Dermis blood vessel endothelial cell (primary cell): ENCODE results near the gene LY86. TPM values are rescaled to one million over a fixed set of nuclear protein-coding genes. Genes with fewer than 3 reads are reported as not detected.

Source experiments
- DNase-seq: peaks from one replicate; pipeline ENCODE4 v3.0.0; 2010
- total RNA-seq: library from RNA; depleted of rRNA; stranded (reverse); fragments of >200 nt; gene quantifications from 2 replicates; pipeline ENCODE4 v1.2.3, GENCODE V29; 2014

The LY86 gene
- total RNA-seq, 1 donor from 2014 or later = not detected

GRCh38 chr6:6570929-6571671 lies 17.4 kb upstream of the LY86 start:
- no peak for DNase-seq

DNA sequence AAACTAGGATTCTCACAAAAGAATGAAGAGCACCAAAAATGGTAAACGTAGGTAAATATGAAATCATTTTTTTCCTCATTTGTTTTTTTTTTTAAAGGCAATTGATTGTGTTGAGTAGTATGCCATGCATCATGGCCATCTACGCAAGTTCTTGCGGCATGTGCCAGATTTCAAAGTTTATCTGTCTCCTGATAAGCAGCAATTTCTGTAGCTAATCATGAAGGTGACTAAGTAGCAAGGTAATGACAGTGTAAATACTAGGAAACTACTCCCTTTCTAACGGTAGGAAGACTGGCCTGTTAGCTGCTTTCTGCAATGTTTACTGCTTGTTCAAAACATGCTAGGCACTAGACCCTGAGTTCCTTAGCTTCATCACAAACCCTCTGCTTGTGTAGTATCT lies 13.4 kb upstream of the LY86 start:
- no peak for DNase-seq

DNA sequence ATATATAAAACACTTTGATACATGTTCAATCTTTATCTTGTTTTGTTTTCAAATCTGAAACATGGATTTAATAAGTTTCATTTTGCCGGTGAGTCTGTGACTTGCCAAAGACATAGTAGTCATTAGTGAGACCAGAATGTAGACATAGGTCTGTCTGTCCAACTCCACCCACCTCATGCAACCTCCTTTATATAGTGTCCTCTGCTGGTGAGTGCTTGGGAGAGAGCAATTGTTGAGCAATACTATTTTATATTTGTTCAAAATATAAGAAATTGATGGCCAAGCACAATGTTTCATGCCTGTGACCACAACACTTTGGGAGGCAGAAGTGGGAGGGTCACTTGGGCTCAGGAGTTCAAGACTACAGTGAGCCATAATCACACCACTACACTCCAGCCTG lies 10.8 kb upstream of the LY86 start:
- no peak for DNase-seq

GRCh38 chr6:6579281-6579680 lies 9.2 kb upstream of the LY86 start:
- DNase-seq = no peak

- DNase-seq = no peak
Observed at GRCh38 chr6:6580225-6580856, 8.2 kb upstream of the LY86 start.

GRCh38 chr6:6581054-6581453 lies 7.5 kb upstream of the LY86 start:
- peak; percentile 23 for DNase-seq

DNA sequence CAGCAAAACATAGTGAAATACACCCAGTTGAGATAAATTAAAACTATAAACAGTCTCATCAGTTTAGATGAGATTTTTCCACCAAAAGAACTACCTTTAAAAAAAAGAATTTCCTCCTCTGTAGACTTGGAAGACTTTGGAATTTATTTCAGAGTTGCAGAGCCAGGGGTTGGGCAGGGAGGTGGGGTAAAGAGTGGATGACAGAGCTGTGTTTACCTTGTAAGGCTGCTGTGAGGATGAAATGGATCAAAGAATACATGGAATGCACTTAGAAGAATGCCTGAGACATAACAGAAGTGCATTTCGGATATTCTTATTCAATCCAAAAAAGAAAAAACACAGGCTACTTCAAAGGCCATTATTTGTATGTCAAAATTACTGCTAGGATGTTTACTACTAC lies 6.4 kb upstream of the LY86 start:
- no peak for DNase-seq

DNA sequence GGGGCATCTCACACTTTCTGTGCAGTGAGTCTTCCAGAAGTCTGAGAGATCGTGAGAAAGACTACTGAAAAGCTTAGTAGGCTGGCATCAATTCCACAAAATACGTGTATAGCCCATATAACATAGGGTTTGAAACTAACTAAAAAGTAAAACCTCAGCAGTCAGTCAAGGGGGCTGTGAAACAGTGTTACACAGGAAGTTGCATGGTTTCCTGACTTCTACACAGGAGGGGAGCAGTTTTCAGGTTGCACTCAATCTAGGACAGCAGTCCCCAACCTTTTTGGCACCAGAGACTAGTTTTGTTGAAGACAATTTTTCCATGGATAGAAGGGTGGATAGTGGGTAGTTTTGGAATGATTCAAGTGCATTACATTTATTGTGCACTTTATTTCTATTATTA lies 4.7 kb upstream of the LY86 start:
- DNase-seq = no peak

GRCh38 chr6:6584310-6585002 lies 4.1 kb upstream of the LY86 start:
- no peak for DNase-seq

GRCh38 chr6:6585003-6585311 lies 3.6 kb upstream of the LY86 start:
- DNase-seq = no peak

- DNase-seq = no peak
Observed at GRCh38 chr6:6586167-6586566, 2.4 kb upstream of the LY86 start.

DNA sequence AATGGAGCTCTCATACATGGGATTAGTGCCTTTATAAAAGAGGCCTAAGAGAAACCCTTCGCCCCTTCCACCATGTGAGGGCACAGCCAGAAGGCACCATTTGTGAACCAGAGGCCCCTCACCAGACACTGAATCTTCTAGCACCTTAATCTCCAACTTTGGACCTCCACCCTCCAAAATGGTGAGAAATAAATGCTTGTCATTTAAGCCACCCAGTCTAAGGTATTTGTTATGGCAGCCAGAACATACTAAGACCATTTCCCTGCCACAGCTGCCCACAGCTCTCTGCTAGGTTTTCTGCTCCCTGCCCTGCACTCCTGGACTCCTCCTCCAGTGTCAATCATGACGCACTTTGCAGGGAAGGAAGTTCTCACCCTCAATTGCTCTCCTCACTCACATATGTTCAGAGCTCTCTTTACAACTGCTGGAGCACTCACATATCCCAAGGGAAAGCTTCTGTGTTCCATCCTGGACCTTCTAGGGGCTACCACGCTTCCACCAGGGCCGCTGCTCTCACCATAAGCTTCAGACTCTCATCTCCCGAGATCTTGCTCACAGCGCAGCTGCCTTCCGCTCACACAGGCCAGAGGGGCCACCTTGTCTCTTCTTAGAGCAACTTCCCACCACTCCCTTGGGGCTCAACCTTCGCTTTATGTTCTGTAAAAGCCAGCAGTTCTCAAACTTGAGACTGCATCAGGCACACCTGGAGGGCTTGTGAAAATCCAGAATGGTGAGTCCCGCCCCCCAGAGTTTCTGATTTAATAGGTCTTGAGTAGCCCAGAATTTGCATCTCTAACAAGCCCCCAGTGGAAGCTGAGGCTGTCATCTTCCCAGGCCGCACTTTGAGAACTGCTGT lies 1.6 kb upstream of the LY86 start:
- DNase-seq = no peak

DNA sequence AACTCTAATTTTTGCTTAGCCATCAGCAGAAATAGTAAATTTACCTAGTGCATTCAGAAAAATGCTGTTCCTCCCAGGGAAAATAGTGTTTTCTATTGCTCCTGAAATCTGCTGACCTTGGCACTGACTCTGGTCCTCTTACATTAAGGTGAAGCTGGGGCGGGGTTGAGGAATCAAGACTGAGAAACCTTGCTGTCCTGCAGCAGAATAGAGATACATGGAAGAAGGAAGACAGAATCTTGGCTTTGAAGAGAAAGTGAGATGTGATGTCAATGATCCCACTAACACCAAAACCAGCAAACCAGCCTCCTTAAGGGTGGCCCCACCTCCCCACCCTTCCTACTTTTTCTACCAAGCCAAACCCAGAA lies 840 bp upstream of the LY86 start:
- DNase-seq = no peak

DNA sequence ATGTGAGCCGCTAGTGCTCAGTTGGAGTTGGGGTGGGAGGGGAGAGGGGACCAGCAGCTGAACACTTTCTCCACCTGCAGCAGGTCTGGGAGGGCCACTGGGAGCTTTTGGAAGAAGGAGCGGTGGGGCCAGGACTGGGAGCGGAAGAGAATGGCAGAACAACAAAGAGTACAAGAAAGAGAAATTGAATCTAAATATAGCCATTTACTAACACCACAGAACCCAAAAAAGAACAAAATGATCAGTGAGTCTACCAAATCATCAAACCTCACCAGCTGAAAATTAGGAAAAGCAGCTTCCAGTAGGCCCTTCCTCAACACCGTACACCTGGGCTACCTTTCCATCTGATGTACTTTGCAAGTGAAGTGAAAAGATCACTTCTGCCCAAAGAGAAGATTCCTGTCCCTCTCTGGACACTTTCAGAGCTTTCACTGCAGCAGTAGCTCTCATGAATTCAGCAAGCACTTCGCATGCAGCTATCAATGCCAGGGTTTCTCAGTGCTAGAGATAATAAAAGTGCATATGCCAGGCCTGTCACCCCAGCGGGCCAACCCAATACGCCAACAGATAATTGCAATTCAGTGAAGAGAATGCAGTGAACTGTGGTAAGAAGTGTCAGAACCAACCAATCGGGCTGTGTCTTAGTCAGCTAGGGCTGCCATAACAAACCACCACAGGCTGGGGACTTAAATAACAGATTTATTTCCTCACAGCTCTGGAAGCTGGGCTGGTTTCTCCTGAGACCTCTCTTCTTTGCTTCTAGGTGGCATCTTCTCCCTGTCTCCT lies 597 bp downstream of the LY86 start:
- no peak for DNase-seq

- DNase-seq = no peak
Observed at GRCh38 chr6:6590530-6590929, 2.0 kb downstream of the LY86 start.

GRCh38 chr6:6591778-6592465 lies 3.4 kb downstream of the LY86 start:
- no peak for DNase-seq

- DNase-seq = no peak
Observed at GRCh38 chr6:6592826-6593475, 4.4 kb downstream of the LY86 start.

GRCh38 chr6:6593867-6594468 lies 5.4 kb downstream of the LY86 start:
- peak; percentile 41 for DNase-seq

- DNase-seq = no peak
Observed at GRCh38 chr6:6595025-6595424, 6.5 kb downstream of the LY86 start.

DNA sequence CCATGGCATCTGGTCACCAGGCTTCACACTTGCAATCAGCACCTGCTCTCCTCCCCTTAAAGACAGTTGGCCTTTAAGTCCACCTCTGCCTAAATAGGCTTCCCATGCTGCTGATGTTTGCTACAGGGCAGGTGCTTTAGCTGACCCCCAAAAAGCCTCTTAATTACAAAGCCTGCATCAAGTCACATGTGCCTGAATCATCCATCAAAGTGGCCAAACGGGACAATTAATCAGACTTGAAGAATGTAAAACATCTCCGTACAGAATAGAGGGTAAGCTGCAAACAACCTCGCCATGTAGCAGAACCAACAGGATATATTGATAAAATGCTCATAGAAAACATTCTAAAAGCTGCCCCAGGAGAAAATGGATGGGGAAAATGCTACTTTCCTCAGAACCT lies 7.4 kb downstream of the LY86 start:
- peak; percentile 60 for DNase-seq
